Ovary (tissue), 3 donors: Measurements from ENCODE around the gene FAM53B.

Experiments
- CTCF ChIP-seq, 3 donors: fragments of 450-650 bp in 2 of 3; fragments of 200-600 bp in 1 of 3; IDR thresholded peaks; one replicate each; pipeline versions ENCODE4 v1.5.1 to v1.8.0; 2016 to 2022; ENCODE audit warnings: antibody characterized with exemption in 3 of 3, mild to moderate bottlenecking in 1 of 3
- POLR2A ChIP-seq: fragments of 450-650 bp; IDR thresholded peaks from one replicate; pipeline ENCODE4 v1.6.1; 2017; ENCODE audit warnings: antibody characterized with exemption, mild to moderate bottlenecking, moderate library complexity
- donor health status: DM: no; HTN: no; CAD: no.

- TF ChIP-seq CTCF (IDR thresholded peaks at IDR 0.05) (no peak), POLR2A (no peak)
Measured at GRCh38 chr10:124722798-124723783, 21.1 kb downstream of the FAM53B start.
